Measurements from ENCODE around the gene DDAH1. TPM values are rescaled to one million over a fixed set of nuclear protein-coding genes. Genes with fewer than 3 reads are reported as not detected.
"Not testable (repeated sequence)": the region's sequence is repeated elsewhere in the genome, so short reads cannot be mapped to it uniquely, and the experiment has no call there.

DDAH1 gene
- total and polyA plus RNA-seq, 2 experiments from 2014 or later: 29.4 to 41.7 TPM

- no peak overlapping the region for H3K4me3 Mint-ChIP-seq
- TF ChIP-seq ZNF114 (CRISPR knock-in tag; IDR thresholded peaks at IDR 0.05): no peak
- no peak for TF ChIP-seq ZNF462 (CRISPR knock-in tag; IDR thresholded peaks at IDR 0.05)
- TF ChIP-seq STAT1 (IDR thresholded peaks at IDR 0.05; ENCODE audit: unreplicated experiment): no peak
- no peak for TF ChIP-seq ZNF331 (CRISPR knock-in tag; IDR thresholded peaks at IDR 0.05; ENCODE audit: low read depth)
- no peak for TF ChIP-seq NANOG (IDR thresholded peaks at IDR 0.05; ENCODE audit: borderline replicate concordance)
- no peak for TF ChIP-seq REST (IDR thresholded peaks at IDR 0.05; ENCODE audit: unreplicated experiment)
- TF ChIP-seq, protein P1, sequence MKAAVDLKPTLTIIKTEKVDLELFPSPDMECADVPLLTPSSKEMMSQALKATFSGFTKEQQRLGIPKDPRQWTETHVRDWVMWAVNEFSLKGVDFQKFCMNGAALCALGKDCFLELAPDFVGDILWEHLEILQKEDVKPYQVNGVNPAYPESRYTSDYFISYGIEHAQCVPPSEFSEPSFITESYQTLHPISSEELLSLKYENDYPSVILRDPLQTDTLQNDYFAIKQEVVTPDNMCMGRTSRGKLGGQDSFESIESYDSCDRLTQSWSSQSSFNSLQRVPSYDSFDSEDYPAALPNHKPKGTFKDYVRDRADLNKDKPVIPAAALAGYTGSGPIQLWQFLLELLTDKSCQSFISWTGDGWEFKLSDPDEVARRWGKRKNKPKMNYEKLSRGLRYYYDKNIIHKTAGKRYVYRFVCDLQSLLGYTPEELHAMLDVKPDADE (IDR thresholded peaks at IDR 0.05): no peak
- no peak for TF ChIP-seq POLR2AphosphoS5 (IDR thresholded peaks at IDR 0.05; ENCODE audit: low read depth)
- TF ChIP-seq EZH2 (IDR thresholded peaks at IDR 0.05; ENCODE audit: low read depth, unreplicated experiment): no peak
- H3F3A ChIP-seq (replicated peaks; ENCODE audit: low read depth): no peaks in the 10 kb centered on the region
- H2AFZ ChIP-seq: no peak overlapping the region
- no peak for DNase-seq (ENCODE audit: low spot score)
- H3K27ac Mint-ChIP-seq: no peak overlapping the region
- H3K4me1 Mint-ChIP-seq: peaks cover 30% of the 10 kb centered on the region
- H3K9me2 ChIP-seq (ENCODE audit: insufficient read depth): peaks cover 6% of the 10 kb centered on the region; the same call in 1 of the 2 replicates
- H3K27me3 Mint-ChIP-seq (ENCODE audit: insufficient read depth, low read depth, poor library complexity): peaks cover 10% of the 10 kb centered on the region
- H3K36me3 ChIP-seq (ENCODE audit: insufficient read depth): no peaks in the 10 kb centered on the region
- peaks cover 29% of the 10 kb centered on the region for H3K36me3 Mint-ChIP-seq (ENCODE audit: low read depth)
- H3K4me1 ChIP-seq (ENCODE audit: insufficient read depth): peaks cover 14% of the 10 kb centered on the region
- H3K4me2 ChIP-seq: no peak overlapping the region
- H3K4me3 ChIP-seq: no peak overlapping the region
- H3K27me3 ChIP-seq (ENCODE audit: insufficient read depth): no peaks in the 10 kb centered on the region
- H3K9me3 Mint-ChIP-seq: peaks cover 5% of the 10 kb centered on the region; the same call in 2 of the 3 replicates
- H3K79me2 ChIP-seq (replicated peaks; ENCODE audit: insufficient read depth): no peaks in the 10 kb centered on the region
- ATAC-seq: no peak
- no peak overlapping the region for H3K27ac ChIP-seq (ENCODE audit: low read depth)
- H4K20me1 ChIP-seq (replicated peaks; ENCODE audit: insufficient read depth): no peaks in the 10 kb centered on the region
Measured at GRCh38 chr1:85347908-85348307, 117.1 kb downstream of the DDAH1 start.

DNA sequence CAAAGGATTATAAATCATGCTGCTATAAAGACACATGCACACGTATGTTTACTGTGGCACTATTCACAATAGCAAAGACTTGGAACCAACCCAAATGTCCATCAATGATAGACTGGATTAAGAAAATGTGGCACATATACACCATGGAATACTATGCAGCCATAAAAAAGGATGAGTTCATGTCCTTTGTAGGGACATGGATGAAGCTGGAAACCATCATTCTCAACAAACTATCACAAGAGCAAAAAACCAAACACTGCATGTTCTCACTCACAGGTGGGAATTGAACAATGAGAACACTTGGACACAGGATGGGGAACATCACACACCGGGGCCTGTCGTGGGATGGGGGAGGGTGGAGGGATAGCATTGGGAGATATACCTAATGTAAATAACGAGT is 117.7 kb downstream of the DDAH1 start:
- H3K4me2 ChIP-seq; H2AFZ ChIP-seq; H4K20me1 ChIP-seq (replicated peaks; ENCODE audit: insufficient read depth); DNase-seq (ENCODE audit: low spot score); H3K4me3 ChIP-seq; H3K4me3 Mint-ChIP-seq; H3K27me3 ChIP-seq (ENCODE audit: insufficient read depth); H3F3A ChIP-seq (replicated peaks; ENCODE audit: low read depth); H3K27me3 Mint-ChIP-seq (ENCODE audit: insufficient read depth, low read depth, poor library complexity); ATAC-seq; H3K9me2 ChIP-seq (ENCODE audit: insufficient read depth); H3K36me3 ChIP-seq (ENCODE audit: insufficient read depth); H3K9me3 Mint-ChIP-seq; H3K27ac ChIP-seq (ENCODE audit: low read depth); H3K27ac Mint-ChIP-seq; H3K79me2 ChIP-seq (replicated peaks; ENCODE audit: insufficient read depth): not testable (repeated sequence)
- H3K4me1 ChIP-seq (ENCODE audit: insufficient read depth): peaks cover 21% of the 10 kb centered on the region
- peaks cover 29% of the 10 kb centered on the region for H3K36me3 Mint-ChIP-seq (ENCODE audit: low read depth)
- H3K4me1 Mint-ChIP-seq: peaks cover 35% of the 10 kb centered on the region

Data from GM23338 (cell line).